Caco-2 (cell line): ENCODE data around the gene ADGRG3. TPM values are rescaled to one million over a fixed set of nuclear protein-coding genes. Genes with fewer than 3 reads are reported as not detected.

Experiments used
- BruUV-seq: library from RNA; stranded (reverse); fragments of 400-500 nt; replicated peaks from 2 replicates; lab custom pipeline; 2021; lab: Mats Ljungman, UMichigan
- CTCF ChIA-PET: fragments of 300-600 bp; sonication (Branson Sonifier 250); formaldehyde crosslinking; loops from one replicate; lab custom pipeline; 2022; ENCODE audit warnings: antibody characterized with exemption; lab: Charles Lee
- POLR2A ChIA-PET: fragments of 300-600 bp; sonication (Branson Sonifier 250); formaldehyde crosslinking; loops from one replicate; lab custom pipeline; 2022; ENCODE audit warnings: antibody characterized with exemption; lab: Charles Lee
- DNase-seq, 2 experiments: peaks; one replicate each; pipeline versions ENCODE4 v3.0.0 to v3.0.0-alpha.2; 2020 to 2022
- H3K27me3 ChIP-seq: replicated peaks from 2 replicates; pipeline ENCODE4 v1.6.0; 2011; ENCODE audit warnings: low read length; ENCODE audit not compliant: control insufficient read depth, insufficient read depth
- H3K36me3 ChIP-seq: 2 replicates; pipeline ENCODE4 v1.5.1; 2011; ENCODE audit warnings: low read length; ENCODE audit not compliant: control insufficient read depth, insufficient read depth
- H3K4me1 ChIP-seq: fragments of 250-450 bp; sonication (Bioruptor Pico); 2 replicates; pipeline ENCODE4 v1.5.1; 2020; ENCODE audit warnings: mild to moderate bottlenecking
- H3K4me3 ChIP-seq: 2 replicates; pipeline ENCODE4 v1.5.1; 2011; ENCODE audit warnings: low read depth, mild to moderate bottlenecking, control low read depth, low read length
- H3K9me3 ChIP-seq: fragments of 250-450 bp; sonication (Bioruptor Pico); 2 replicates; pipeline ENCODE4 v1.5.1; 2020; ENCODE audit warnings: mild to moderate bottlenecking, moderate library complexity
- H3K27ac Mint-ChIP-seq: one replicate; pipeline ENCODE4 v1.8.0; 2022; ENCODE audit warnings: mixed read lengths; ENCODE audit not compliant: unreplicated experiment
- H3K27me3 Mint-ChIP-seq: one replicate; pipeline ENCODE4 v1.8.0; 2022; ENCODE audit warnings: mixed read lengths; ENCODE audit not compliant: insufficient read depth, unreplicated experiment
- H3K36me3 Mint-ChIP-seq: one replicate; pipeline ENCODE4 v1.8.0; 2022; ENCODE audit warnings: mild to moderate bottlenecking, mixed read lengths; ENCODE audit not compliant: insufficient read depth, unreplicated experiment
- H3K4me1 Mint-ChIP-seq: one replicate; pipeline ENCODE4 v1.8.0; 2022; ENCODE audit warnings: low read depth, mixed read lengths; ENCODE audit not compliant: unreplicated experiment
- H3K4me3 Mint-ChIP-seq: one replicate; pipeline ENCODE4 v1.8.0; 2022; ENCODE audit warnings: mild to moderate bottlenecking, moderate library complexity, mixed read lengths; ENCODE audit not compliant: unreplicated experiment
- H3K9me3 Mint-ChIP-seq: one replicate; pipeline ENCODE4 v1.8.0; 2022; ENCODE audit warnings: mixed read lengths; ENCODE audit not compliant: unreplicated experiment
- intact Hi-C: fragments of 100-400 bp; cut with micrococcal nuclease; formaldehyde crosslinking; loops from one replicate; pipeline ENCODE4 v1.10.0; 2022; ENCODE audit not compliant: unreplicated experiment
- total RNA-seq: library from RNA; stranded (reverse); gene quantifications from 2 replicates; pipeline ENCODE4 v1.2.3, GENCODE V29; 2022
- TF ChIP-seq, protein P1 (sequence below), 2 experiments: fragments of 200-600 bp in 1 of 2; IDR thresholded peaks; 1 replicate in 1 of 2; 2 replicates in 1 of 2; pipeline versions ENCODE4 v1.5.1 to v1.8.0; 2011 to 2022; ENCODE audit warnings: antibody characterized with exemption in 1 of 2, control low read depth in 1 of 2, inconsistent platforms in 1 of 2, low read depth in 1 of 2, low read length in 1 of 2, mild to moderate bottlenecking in 1 of 2, moderate library complexity in 1 of 2; ENCODE audit not compliant: insufficient read depth in 1 of 2, severe bottlenecking in 1 of 2, unreplicated experiment in 1 of 2

Gene ADGRG3
- total RNA-seq, 1 experiment from 2014 or later, result 0.25 TPM

DNA sequence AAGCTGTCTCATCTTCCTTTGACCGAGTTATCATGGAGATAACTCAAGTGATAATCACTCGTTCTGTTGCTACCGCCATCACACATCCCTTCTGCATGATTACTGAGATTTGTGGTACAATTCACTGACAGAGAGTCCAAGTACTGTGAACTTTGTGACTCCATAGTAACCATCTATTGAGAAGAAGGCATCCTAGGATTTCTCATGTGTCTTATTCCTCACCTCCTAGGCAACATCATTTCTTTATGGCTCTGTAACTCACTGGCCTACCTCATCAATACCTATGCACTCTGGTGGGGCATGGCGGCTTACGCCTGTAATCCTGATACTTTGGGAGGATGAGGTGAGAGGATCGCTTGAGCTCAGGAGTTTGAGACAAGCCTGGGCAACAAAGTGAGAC, 45.9 kb downstream of the ADGRG3 start:
- H3K9me3 Mint-ChIP-seq, result no peaks in the 10 kb centered on the region
- H3K4me1 ChIP-seq, result 0 out of 2 replicates have a peak, but pooled peaks cover 11% of the 10 kb centered on the region
- POLR2A ChIA-PET, result no interaction called here
- H3K27me3 ChIP-seq, result no peaks in the 10 kb centered on the region
- no peak overlapping the region for H3K4me3 ChIP-seq
- no peaks in the 10 kb centered on the region for H3K27me3 Mint-ChIP-seq
- intact Hi-C loops, result no loop called here
- TF ChIP-seq, protein P1, sequence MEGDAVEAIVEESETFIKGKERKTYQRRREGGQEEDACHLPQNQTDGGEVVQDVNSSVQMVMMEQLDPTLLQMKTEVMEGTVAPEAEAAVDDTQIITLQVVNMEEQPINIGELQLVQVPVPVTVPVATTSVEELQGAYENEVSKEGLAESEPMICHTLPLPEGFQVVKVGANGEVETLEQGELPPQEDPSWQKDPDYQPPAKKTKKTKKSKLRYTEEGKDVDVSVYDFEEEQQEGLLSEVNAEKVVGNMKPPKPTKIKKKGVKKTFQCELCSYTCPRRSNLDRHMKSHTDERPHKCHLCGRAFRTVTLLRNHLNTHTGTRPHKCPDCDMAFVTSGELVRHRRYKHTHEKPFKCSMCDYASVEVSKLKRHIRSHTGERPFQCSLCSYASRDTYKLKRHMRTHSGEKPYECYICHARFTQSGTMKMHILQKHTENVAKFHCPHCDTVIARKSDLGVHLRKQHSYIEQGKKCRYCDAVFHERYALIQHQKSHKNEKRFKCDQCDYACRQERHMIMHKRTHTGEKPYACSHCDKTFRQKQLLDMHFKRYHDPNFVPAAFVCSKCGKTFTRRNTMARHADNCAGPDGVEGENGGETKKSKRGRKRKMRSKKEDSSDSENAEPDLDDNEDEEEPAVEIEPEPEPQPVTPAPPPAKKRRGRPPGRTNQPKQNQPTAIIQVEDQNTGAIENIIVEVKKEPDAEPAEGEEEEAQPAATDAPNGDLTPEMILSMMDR (IDR thresholded peaks at IDR 0.05; ENCODE audit: insufficient read depth in 1 of 2, low read depth in 1 of 2, low read length in 1 of 2, severe bottlenecking in 1 of 2, unreplicated experiment in 1 of 2), result no peak
- no peaks in the 10 kb centered on the region for H3K36me3 Mint-ChIP-seq
- H3K9me3 ChIP-seq, result no peaks in the 10 kb centered on the region
- no peak overlapping the region for H3K27ac Mint-ChIP-seq
- BruUV-seq, result no TSS peak
- no peaks in the 10 kb centered on the region for H3K36me3 ChIP-seq
- DNase-seq, result no peak
- peaks cover 7% of the 10 kb centered on the region for H3K4me1 Mint-ChIP-seq
- CTCF ChIA-PET, result no interaction called here
- H3K4me3 Mint-ChIP-seq, result no peak overlapping the region

DNA sequence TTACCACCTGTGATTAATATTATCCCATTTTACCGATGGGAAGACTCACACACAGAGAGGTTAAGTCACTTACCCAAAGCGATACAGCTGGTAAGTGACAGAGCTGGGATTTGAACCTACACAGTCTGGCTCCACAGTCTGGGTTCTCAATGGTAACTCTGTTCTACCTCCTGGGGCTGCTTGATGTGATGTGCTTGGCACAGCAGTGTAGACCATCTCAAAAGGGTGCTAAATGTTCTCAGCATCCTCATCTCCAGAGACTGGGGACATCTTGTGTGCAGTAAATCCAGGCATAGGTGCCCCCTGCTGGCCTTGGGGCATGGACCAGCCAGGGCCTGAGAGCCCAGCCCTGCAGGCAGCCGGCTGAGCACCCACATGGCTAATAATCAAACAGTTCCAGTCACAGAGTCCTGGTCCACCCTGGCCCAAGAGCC, 52.1 kb downstream of the ADGRG3 start:
- Mint-ChIP-seq H3K27ac (no peak overlapping the region), H3K36me3 (no peaks in the 10 kb centered on the region), H3K4me1 (no peaks in the 10 kb centered on the region), H3K9me3 (no peaks in the 10 kb centered on the region), H3K27me3 (no peaks in the 10 kb centered on the region), H3K4me3 (no peak overlapping the region)
- TF ChIP-seq, protein P1 (IDR thresholded peaks at IDR 0.05; ENCODE audit: insufficient read depth in 1 of 2, low read depth in 1 of 2, low read length in 1 of 2, severe bottlenecking in 1 of 2, unreplicated experiment in 1 of 2), result peak; percentile 80 to 95
- Histone ChIP-seq H3K27me3 (no peaks in the 10 kb centered on the region), H3K36me3 (no peaks in the 10 kb centered on the region), H3K4me1 (no peaks in the 10 kb centered on the region), H3K4me3 (no peak overlapping the region), H3K9me3 (no peaks in the 10 kb centered on the region)
- BruUV-seq, result no TSS peak
- CTCF ChIA-PET, result interaction anchor here (1.0 to 1.6 kb wide), 3 partner anchors 19 to 129 kb away, joined by 3 to 6 read pairs (median 4); no protein-coding TSS in a partner anchor
- intact Hi-C loops, result loop anchor here (1.0 kb wide), 7 partner anchors 16 to 144 kb away; no protein-coding TSS in a partner anchor
- peak; percentile 80 to 90 for DNase-seq
- POLR2A ChIA-PET, result no interaction called here

GRCh38 chr16:57721356-57722209, 53.5 kb downstream of the ADGRG3 start:
- TF ChIP-seq, protein P1 (IDR thresholded peaks at IDR 0.05; ENCODE audit: insufficient read depth in 1 of 2, low read depth in 1 of 2, low read length in 1 of 2, severe bottlenecking in 1 of 2, unreplicated experiment in 1 of 2), result no peak
- Mint-ChIP-seq H3K36me3 (no peaks in the 10 kb centered on the region), H3K27me3 (no peaks in the 10 kb centered on the region), H3K9me3 (no peaks in the 10 kb centered on the region), H3K4me1 (no peaks in the 10 kb centered on the region), H3K4me3 (no peak overlapping the region), H3K27ac (no peak overlapping the region)
- ChIA-PET CTCF (interaction anchor here (0.8 to 2.0 kb wide), 2 partner anchors 14 to 21 kb away, joined by 4 to 11 read pairs; partner anchors contain the start of gene KATNB1), POLR2A (no interaction called here)
- Histone ChIP-seq H3K4me3 (no peak overlapping the region), H3K9me3 (no peaks in the 10 kb centered on the region), H3K36me3 (no peaks in the 10 kb centered on the region), H3K4me1 (no peaks in the 10 kb centered on the region), H3K27me3 (no peaks in the 10 kb centered on the region)
- BruUV-seq, result no TSS peak
- intact Hi-C loops, result no loop called here
- peak in 1 of 2 experiments; percentile 30 for DNase-seq
